ENCODE results near the gene LTBP2. TPM values are rescaled to one million over a fixed set of nuclear protein-coding genes. Genes with fewer than 3 reads are reported as not detected.

LTBP2 gene
- total and polyA plus RNA-seq, 3 donors from 2014 or later, result 19.6 to 45.3 (median 23.3) TPM

GRCh38 chr14:74650927-74651686 lies 39.1 kb upstream of the LTBP2 start:
- Histone ChIP-seq H3K36me3 (ENCODE audit: low read depth, missing control alignments) (no peaks in the 10 kb centered on the region), H3K27me3 (no peaks in the 10 kb centered on the region), H3K27ac (peak overlapping the region in 1 of 2 donors; percentile 30), H3K9me3 (no peaks in the 10 kb centered on the region), H3K4me3 (no peak overlapping the region), H3K4me1 (peaks cover 63% of the 10 kb centered on the region)
- DNase-seq, result no peak
- TF ChIP-seq POLR2A (IDR thresholded peaks at IDR 0.05), result no peak
- TF ChIP-seq, protein P1, sequence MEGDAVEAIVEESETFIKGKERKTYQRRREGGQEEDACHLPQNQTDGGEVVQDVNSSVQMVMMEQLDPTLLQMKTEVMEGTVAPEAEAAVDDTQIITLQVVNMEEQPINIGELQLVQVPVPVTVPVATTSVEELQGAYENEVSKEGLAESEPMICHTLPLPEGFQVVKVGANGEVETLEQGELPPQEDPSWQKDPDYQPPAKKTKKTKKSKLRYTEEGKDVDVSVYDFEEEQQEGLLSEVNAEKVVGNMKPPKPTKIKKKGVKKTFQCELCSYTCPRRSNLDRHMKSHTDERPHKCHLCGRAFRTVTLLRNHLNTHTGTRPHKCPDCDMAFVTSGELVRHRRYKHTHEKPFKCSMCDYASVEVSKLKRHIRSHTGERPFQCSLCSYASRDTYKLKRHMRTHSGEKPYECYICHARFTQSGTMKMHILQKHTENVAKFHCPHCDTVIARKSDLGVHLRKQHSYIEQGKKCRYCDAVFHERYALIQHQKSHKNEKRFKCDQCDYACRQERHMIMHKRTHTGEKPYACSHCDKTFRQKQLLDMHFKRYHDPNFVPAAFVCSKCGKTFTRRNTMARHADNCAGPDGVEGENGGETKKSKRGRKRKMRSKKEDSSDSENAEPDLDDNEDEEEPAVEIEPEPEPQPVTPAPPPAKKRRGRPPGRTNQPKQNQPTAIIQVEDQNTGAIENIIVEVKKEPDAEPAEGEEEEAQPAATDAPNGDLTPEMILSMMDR (IDR thresholded peaks at IDR 0.05), result no peak
- intact Hi-C loops (cut with DNase I; ENCODE audit: low total_unique reads), result no loop called here
- 77 to 96% methylated on average over 1 of the region's 1 CpG for WGBS, 2 donors

DNA sequence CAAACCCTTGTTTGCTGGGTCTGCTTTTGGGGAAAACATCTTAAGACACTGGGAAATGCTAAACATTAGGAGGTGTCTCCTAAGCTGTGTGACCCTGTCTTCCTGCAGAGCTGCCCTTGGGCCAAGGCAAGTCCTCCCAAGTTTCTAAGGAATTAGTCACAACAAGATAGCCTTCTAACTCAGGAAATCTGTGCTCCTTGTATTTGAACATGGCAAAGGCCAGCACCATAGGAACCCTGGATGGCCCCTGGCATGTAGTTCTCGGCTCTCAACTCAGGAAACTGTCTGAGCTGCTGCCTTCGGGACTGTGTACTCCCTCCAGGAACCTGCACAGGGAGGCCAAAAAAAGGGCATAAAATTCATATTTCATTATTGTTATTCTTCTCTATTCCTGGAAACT lies 37.6 kb upstream of the LTBP2 start:
- Histone ChIP-seq H3K4me1 (peaks cover 53% of the 10 kb centered on the region), H3K27me3 (no peaks in the 10 kb centered on the region), H3K9me3 (no peaks in the 10 kb centered on the region), H3K27ac (no peak overlapping the region), H3K4me3 (no peak overlapping the region), H3K36me3 (ENCODE audit: low read depth, missing control alignments) (no peaks in the 10 kb centered on the region)
- no peak for DNase-seq
- TF ChIP-seq, protein P1 (IDR thresholded peaks at IDR 0.05), result no peak
- TF ChIP-seq POLR2A (IDR thresholded peaks at IDR 0.05), result no peak
- intact Hi-C loops (cut with DNase I; ENCODE audit: low total_unique reads), result no loop called here
- 50 to 66% methylated on average over 2 of the region's 2 CpGs for WGBS, 2 donors

DNA sequence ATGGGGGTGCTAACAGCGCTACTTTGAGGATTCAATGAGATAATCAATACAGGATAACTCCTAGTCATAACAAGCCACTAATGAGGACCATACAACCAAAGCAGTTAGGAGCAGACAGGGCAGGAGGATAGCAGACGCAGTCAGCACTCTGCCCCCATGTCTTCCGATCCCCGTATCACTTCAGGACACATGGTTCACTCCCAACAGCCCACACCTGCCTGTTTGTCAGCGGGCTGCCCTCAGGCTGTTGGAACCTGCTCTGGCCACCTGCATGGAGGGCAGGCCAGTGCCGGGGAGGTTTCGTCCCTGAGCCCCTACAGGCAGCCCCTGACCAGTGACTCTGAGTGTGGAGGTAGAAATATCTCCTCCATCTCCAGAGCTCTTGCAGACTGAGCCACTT lies 37.1 kb upstream of the LTBP2 start:
- Histone ChIP-seq H3K36me3 (ENCODE audit: low read depth, missing control alignments) (no peaks in the 10 kb centered on the region), H3K4me1 (peaks cover 48% of the 10 kb centered on the region), H3K27me3 (no peaks in the 10 kb centered on the region), H3K4me3 (no peak overlapping the region), H3K27ac (no peak overlapping the region), H3K9me3 (no peaks in the 10 kb centered on the region)
- TF ChIP-seq POLR2A (IDR thresholded peaks at IDR 0.05), result no peak
- TF ChIP-seq, protein P1 (IDR thresholded peaks at IDR 0.05), result no peak
- 57% methylated on average over 7 of the region's 7 CpGs for WGBS, 2 donors
- intact Hi-C loops (cut with DNase I; ENCODE audit: low total_unique reads), result no loop called here
- DNase-seq, result no peak

GRCh38 chr14:74648601-74649000 lies 36.6 kb upstream of the LTBP2 start:
- TF ChIP-seq POLR2A (IDR thresholded peaks at IDR 0.05), result no peak
- TF ChIP-seq, protein P1 (IDR thresholded peaks at IDR 0.05), result no peak
- WGBS, 2 donors, result 38 to 64% methylated on average over 4 to 7 of the region's 7 CpGs
- intact Hi-C loops (cut with DNase I; ENCODE audit: low total_unique reads), result no loop called here
- DNase-seq, result no peak
- Histone ChIP-seq H3K9me3 (no peaks in the 10 kb centered on the region), H3K4me3 (no peak overlapping the region), H3K27ac (no peak overlapping the region), H3K27me3 (no peaks in the 10 kb centered on the region), H3K4me1 (peaks cover 46% of the 10 kb centered on the region), H3K36me3 (ENCODE audit: low read depth, missing control alignments) (no peaks in the 10 kb centered on the region)

Measured in testis (tissue), 3 donors.